ENCODE data around the gene MOB3B. TPM values are rescaled to one million over a fixed set of nuclear protein-coding genes. Genes with fewer than 3 reads are reported as not detected.
"Not testable (repeated sequence)": the region's sequence is repeated elsewhere in the genome, so short reads cannot be mapped to it uniquely, and the experiment has no call there.

Gene MOB3B
- total and polyA plus RNA-seq, 7 experiments from 2014 or later, result 0.07 to 1.8 (median 0.72) TPM; not detected in 1

GRCh38 chr9:27453860-27454553 is 75.6 kb downstream of the MOB3B start:
- Mint-ChIP-seq H3K36me3 (peaks cover 8 to 29% (median 15%) of the 10 kb centered on the region in 5 donors), H3K9me3 (peaks cover 0 to 2% (median 0%) of the 10 kb centered on the region in 11 donors), H3K4me3 (no peak overlapping the region), H3K4me1 (peaks cover 0 to 13% (median 10%) of the 10 kb centered on the region in 7 donors), H3K27me3 (no peaks in the 10 kb centered on the region), H3K27ac (no peak overlapping the region)
- intact Hi-C loops (cut with micrococcal nuclease), result no loop called here
- DNase-seq, result no peak
- no peak for ATAC-seq
- Histone ChIP-seq H3K4me1 (ENCODE audit: control insufficient read depth in 2 of 2, insufficient read depth in 2 of 2, low read length in 2 of 2) (no peaks in the 10 kb centered on the region), H3K9me3 (ENCODE audit: control insufficient read depth in 2 of 3, low read length in 3 of 3) (no peaks in the 10 kb centered on the region), H3K27ac (ENCODE audit: low read depth, low read length) (no peak overlapping the region), H3K36me3 (ENCODE audit: control insufficient read depth in 2 of 3, insufficient read depth in 3 of 3, low read length in 3 of 3) (peaks cover 0 to 4% (median 0%) of the 10 kb centered on the region in 3 experiments), H3K27me3 (ENCODE audit: control insufficient read depth in 2 of 2, insufficient read depth in 2 of 2, low read length in 2 of 2) (no peaks in the 10 kb centered on the region), H3K4me3 (ENCODE audit: low read length) (no peak overlapping the region)
- POLR2A ChIA-PET, result no interaction called here
- CTCF ChIA-PET, result no interaction called here

- no peak overlapping the region for H3K27ac ChIP-seq (ENCODE audit: low read depth, low read length)
- ATAC-seq (no peak), DNase-seq (no peak)
- H3K9me3 ChIP-seq (ENCODE audit: control insufficient read depth in 2 of 3, low read length in 3 of 3), result no peaks in the 10 kb centered on the region
- intact Hi-C loops (cut with micrococcal nuclease), result no loop called here
- Mint-ChIP-seq H3K36me3 (peaks cover 8 to 29% (median 19%) of the 10 kb centered on the region in 5 donors), H3K9me3 (peaks cover 0 to 4% (median 0%) of the 10 kb centered on the region in 11 donors), H3K27me3 (no peaks in the 10 kb centered on the region), H3K4me1 (peaks cover 0 to 5% (median 0%) of the 10 kb centered on the region in 7 donors), H3K27ac (no peak overlapping the region), H3K4me3 (no peak overlapping the region)
- ChIA-PET POLR2A (no interaction called here), CTCF (no interaction called here)
- peaks cover 0 to 4% (median 0%) of the 10 kb centered on the region in 3 experiments for H3K36me3 ChIP-seq (ENCODE audit: control insufficient read depth in 2 of 3, insufficient read depth in 3 of 3, low read length in 3 of 3)
- no peak overlapping the region for H3K4me3 ChIP-seq (ENCODE audit: low read length)
- H3K27me3 ChIP-seq (ENCODE audit: control insufficient read depth in 2 of 2, insufficient read depth in 2 of 2, low read length in 2 of 2), result no peaks in the 10 kb centered on the region
- H3K4me1 ChIP-seq (ENCODE audit: control insufficient read depth in 2 of 2, insufficient read depth in 2 of 2, low read length in 2 of 2), result no peaks in the 10 kb centered on the region
Observed at GRCh38 chr9:27451207-27451797, 78.3 kb downstream of the MOB3B start.

GRCh38 chr9:27450752-27451151 is 78.9 kb downstream of the MOB3B start:
- Histone ChIP-seq H3K4me1 (ENCODE audit: control insufficient read depth in 2 of 2, insufficient read depth in 2 of 2, low read length in 2 of 2) (no peaks in the 10 kb centered on the region), H3K4me3 (ENCODE audit: low read length) (no peak overlapping the region), H3K9me3 (ENCODE audit: control insufficient read depth in 2 of 3, low read length in 3 of 3) (no peaks in the 10 kb centered on the region), H3K27me3 (ENCODE audit: control insufficient read depth in 2 of 2, insufficient read depth in 2 of 2, low read length in 2 of 2) (no peaks in the 10 kb centered on the region), H3K36me3 (ENCODE audit: control insufficient read depth in 2 of 3, insufficient read depth in 3 of 3, low read length in 3 of 3) (peaks cover 0 to 4% (median 0%) of the 10 kb centered on the region in 3 experiments), H3K27ac (ENCODE audit: low read depth, low read length) (no peak overlapping the region)
- ATAC-seq (no peak), DNase-seq (no peak)
- ChIA-PET CTCF (no interaction called here), POLR2A (no interaction called here)
- Mint-ChIP-seq H3K27ac (no peak overlapping the region), H3K9me3 (peaks cover 0 to 4% (median 0%) of the 10 kb centered on the region in 11 donors), H3K36me3 (peaks cover 5 to 25% (median 18%) of the 10 kb centered on the region in 5 donors), H3K4me3 (no peak overlapping the region), H3K4me1 (no peaks in the 10 kb centered on the region), H3K27me3 (no peaks in the 10 kb centered on the region)
- intact Hi-C loops (cut with micrococcal nuclease), result no loop called here

GRCh38 chr9:27448356-27448755 is 81.3 kb downstream of the MOB3B start:
- H3K4me1 Mint-ChIP-seq; H3K4me3 Mint-ChIP-seq; intact Hi-C loops (cut with micrococcal nuclease); H3K27me3 ChIP-seq (ENCODE audit: control insufficient read depth in 2 of 2, insufficient read depth in 2 of 2, low read length in 2 of 2); POLR2A ChIA-PET; H3K4me3 ChIP-seq (ENCODE audit: low read length); DNase-seq; ATAC-seq; CTCF ChIA-PET; H3K36me3 ChIP-seq (ENCODE audit: control insufficient read depth in 2 of 3, insufficient read depth in 3 of 3, low read length in 3 of 3); H3K27ac Mint-ChIP-seq; H3K9me3 ChIP-seq (ENCODE audit: control insufficient read depth in 2 of 3, low read length in 3 of 3); H3K27ac ChIP-seq (ENCODE audit: low read depth, low read length); H3K9me3 Mint-ChIP-seq; H3K4me1 ChIP-seq (ENCODE audit: control insufficient read depth in 2 of 2, insufficient read depth in 2 of 2, low read length in 2 of 2); H3K27me3 Mint-ChIP-seq: not testable (repeated sequence)
- H3K36me3 Mint-ChIP-seq, result peaks cover 3 to 21% (median 16%) of the 10 kb centered on the region in 5 donors

GRCh38 chr9:27447031-27447683 is 82.5 kb downstream of the MOB3B start:
- intact Hi-C loops (cut with micrococcal nuclease), result no loop called here
- Mint-ChIP-seq H3K27me3 (no peaks in the 10 kb centered on the region), H3K9me3 (peaks cover 0 to 4% (median 0%) of the 10 kb centered on the region in 11 donors), H3K36me3 (peaks cover 3 to 16% (median 10%) of the 10 kb centered on the region in 5 donors), H3K27ac (no peak overlapping the region), H3K4me3 (no peak overlapping the region), H3K4me1 (peaks cover 0 to 2% (median 0%) of the 10 kb centered on the region in 7 donors)
- Histone ChIP-seq H3K4me1 (ENCODE audit: control insufficient read depth in 2 of 2, insufficient read depth in 2 of 2, low read length in 2 of 2) (no peaks in the 10 kb centered on the region), H3K36me3 (ENCODE audit: control insufficient read depth in 2 of 3, insufficient read depth in 3 of 3, low read length in 3 of 3) (no peaks in the 10 kb centered on the region), H3K4me3 (ENCODE audit: low read length) (no peak overlapping the region), H3K27me3 (ENCODE audit: control insufficient read depth in 2 of 2, insufficient read depth in 2 of 2, low read length in 2 of 2) (no peaks in the 10 kb centered on the region), H3K9me3 (ENCODE audit: control insufficient read depth in 2 of 3, low read length in 3 of 3) (no peaks in the 10 kb centered on the region), H3K27ac (ENCODE audit: low read depth, low read length) (no peak overlapping the region)
- ATAC-seq (no peak), DNase-seq (no peak)
- CTCF ChIA-PET, result no interaction called here
- POLR2A ChIA-PET, result interaction anchor here (0.6 kb wide), 1 partner anchor 30 kb away, joined by 3 read pairs; no protein-coding TSS in a partner anchor

GRCh38 chr9:27445688-27446087 is 83.9 kb downstream of the MOB3B start:
- ChIA-PET CTCF (no interaction called here), POLR2A (no interaction called here)
- peaks cover 0 to 5% (median 0%) of the 10 kb centered on the region in 7 donors for H3K4me1 Mint-ChIP-seq
- no peaks in the 10 kb centered on the region for H3K36me3 ChIP-seq (ENCODE audit: control insufficient read depth in 2 of 3, insufficient read depth in 3 of 3, low read length in 3 of 3)
- ATAC-seq (no peak), DNase-seq (no peak)
- H3K9me3 ChIP-seq (ENCODE audit: control insufficient read depth in 2 of 3, low read length in 3 of 3), result no peaks in the 10 kb centered on the region
- peaks cover 0 to 8% (median 4%) of the 10 kb centered on the region in 5 donors for H3K36me3 Mint-ChIP-seq
- no peaks in the 10 kb centered on the region for H3K4me1 ChIP-seq (ENCODE audit: control insufficient read depth in 2 of 2, insufficient read depth in 2 of 2, low read length in 2 of 2)
- no peaks in the 10 kb centered on the region for H3K27me3 Mint-ChIP-seq
- H3K27me3 ChIP-seq (ENCODE audit: control insufficient read depth in 2 of 2, insufficient read depth in 2 of 2, low read length in 2 of 2), result no peaks in the 10 kb centered on the region
- peaks cover 0 to 4% (median 0%) of the 10 kb centered on the region in 11 donors for H3K9me3 Mint-ChIP-seq
- H3K4me3 ChIP-seq (ENCODE audit: low read length), result no peak overlapping the region
- H3K27ac Mint-ChIP-seq, result no peak overlapping the region
- H3K4me3 Mint-ChIP-seq, result no peak overlapping the region
- H3K27ac ChIP-seq (ENCODE audit: low read depth, low read length), result no peak overlapping the region
- intact Hi-C loops (cut with micrococcal nuclease), result no loop called here
